Measurements from ENCODE around the gene KCNN1.

KCNN1 gene

DNA sequence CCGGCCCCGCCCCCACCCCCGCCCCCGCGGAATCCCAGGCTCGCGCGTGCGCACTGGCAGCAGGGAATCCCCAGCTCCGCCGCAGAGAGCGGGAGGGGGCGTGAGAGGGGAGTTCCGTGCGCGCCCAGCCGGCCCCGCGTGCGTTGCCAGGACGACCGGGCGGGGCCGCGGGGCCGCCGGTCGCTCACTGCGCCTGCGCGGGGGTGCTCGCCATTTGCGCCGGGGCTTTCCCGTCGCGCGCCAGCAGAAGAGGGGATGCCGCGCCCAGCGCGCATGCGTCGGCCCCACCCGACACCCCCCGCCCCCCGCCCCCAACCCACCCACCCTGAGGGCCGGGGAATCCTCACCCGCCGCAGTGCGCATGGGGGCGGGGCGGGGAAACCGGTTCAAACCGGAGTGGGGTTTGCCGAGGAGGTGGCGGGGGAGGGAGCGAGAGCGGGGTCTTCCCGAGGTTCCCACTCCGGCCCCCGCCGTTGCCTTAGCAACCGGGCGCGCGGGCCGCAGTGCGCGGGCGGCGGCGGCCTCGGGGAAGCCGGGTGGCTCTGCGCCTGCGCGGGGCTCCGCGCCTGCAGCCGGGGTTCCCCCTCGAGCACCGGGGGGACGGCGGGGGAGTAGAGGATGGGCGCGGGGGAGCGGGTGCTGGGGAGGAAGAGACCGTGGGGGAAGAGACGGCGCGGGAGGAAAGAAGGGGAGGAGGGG is 18.9 kb upstream of the KCNN1 start:
- peak; percentile 93 for DNase-seq

DNA sequence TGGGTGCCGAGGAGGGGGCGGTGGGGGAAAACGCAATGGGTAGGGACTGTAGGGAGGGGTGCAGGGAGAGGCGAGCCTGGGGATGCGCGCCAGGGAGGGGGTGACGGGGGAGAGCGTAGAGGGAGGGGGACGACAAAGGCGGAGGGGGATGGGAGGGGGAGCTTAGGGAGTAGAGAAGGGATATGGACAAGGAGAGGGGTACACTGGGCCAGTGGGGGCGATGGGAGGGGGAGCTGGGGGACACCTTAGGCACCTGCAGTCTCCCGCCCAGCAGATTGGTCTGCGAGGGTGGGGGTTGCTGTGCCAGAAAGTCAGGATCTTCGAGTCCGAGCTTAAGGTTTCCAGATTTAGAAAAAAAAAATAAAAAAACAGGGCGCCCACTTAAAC is 18.4 kb upstream of the KCNN1 start:
- DNase-seq = no peak

DNA sequence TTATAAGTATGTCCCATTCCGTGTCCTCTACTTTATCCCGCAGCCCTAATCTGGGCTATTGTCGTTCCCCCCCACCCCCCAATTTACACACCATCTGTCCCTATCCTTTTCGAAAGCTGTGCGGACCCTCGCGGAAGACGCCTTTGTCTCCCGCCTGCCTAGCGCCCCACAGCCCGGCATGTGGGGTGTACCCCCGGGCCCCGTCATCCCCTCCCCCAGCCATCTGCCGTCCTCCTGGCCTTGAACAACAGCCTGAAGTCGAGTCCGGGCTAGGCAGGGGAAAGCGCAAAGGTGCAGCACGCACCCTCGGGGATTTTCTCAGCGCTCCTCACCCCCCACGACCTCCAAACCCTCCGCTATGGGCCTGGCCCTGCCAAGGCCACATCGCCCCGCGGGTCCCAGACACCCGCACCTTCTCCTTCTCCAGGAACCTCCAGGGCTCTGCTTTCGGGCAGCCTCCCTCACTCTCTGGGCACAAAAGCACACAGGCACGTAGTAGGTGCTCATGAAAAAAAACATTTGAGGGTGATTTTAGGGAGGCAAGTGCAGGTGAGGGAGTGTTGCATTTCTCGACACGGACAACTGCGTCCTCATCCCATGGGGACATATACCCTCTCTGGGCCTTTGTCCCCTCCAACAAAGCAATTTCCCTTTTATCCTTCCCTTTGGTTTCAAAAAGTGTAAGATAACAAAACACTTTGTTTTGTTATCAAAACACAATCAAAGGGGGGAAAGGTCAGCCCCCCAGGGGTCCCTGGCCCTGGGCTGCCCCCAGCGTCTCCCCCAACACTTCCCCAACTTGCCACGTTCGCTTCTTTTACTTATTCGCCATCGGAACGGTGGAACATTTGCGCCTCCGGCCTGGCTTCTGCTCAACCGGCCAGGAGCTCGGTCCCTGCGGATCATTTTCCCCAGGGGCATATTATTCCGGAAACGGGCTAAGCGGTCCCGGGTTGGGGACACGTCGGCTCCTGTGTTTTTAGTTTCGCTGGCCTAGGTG is 17.7 kb upstream of the KCNN1 start:
- no peak for DNase-seq

DNA sequence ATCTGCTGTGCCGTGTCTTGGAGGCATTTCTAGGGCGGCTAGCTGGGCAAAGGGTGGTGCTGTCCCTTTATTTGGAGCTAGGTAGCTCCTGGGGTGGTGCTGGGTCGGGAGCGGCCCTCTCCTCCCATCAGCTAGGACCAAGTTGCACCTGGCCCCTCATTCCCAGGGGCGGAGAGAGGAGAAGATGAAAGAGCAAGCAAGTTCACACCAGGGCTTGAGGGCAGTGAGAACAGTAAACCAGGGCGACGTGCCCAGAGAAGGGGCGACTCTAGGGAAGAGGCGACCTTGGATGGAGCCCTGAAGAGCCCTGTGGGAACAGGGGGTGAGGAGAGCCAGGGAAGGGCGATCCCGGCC is 17.0 kb upstream of the KCNN1 start:
- no peak for DNase-seq

DNA sequence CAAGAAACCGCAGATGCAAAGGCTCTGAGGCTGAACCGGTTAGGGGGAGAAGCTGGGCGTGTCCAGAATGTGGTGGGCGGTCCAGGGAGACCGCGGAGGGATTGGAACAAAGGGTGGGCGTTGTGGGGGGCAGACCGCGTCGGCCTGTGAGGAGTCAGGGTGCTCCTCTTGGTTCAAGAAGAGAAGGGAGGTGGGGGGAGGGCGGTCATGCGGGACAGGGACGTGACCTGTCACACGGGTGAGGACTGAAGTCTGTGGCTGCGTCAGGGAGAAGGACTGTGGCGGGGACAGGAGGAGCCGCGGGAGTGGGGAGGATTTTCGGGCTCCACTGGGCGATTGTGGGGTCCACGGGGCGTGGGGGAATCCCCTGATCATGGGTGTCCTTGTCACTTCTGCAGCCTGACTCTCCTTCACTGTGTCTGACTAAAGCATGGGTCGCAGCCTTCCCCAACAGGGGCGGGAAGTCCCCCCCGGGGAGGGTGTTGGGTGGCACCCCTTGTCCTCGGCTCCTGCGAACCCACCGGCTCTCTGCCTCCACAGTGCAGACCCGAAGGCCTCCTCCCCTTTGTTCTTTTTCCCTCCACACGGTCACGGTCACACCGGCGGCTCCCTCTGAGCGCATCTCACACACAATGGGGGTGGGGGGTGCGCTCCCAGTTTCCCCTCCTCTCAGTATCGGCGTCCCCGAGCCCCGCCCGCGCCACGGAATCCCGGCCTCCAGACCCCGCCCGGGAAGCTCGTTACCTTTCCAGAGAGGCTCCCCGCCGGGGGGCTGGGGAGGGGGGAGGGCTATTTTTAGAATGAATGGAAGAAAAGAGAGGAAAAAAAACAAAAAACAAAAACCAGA is 16.4 kb upstream of the KCNN1 start:
- no peak for DNase-seq

DNA sequence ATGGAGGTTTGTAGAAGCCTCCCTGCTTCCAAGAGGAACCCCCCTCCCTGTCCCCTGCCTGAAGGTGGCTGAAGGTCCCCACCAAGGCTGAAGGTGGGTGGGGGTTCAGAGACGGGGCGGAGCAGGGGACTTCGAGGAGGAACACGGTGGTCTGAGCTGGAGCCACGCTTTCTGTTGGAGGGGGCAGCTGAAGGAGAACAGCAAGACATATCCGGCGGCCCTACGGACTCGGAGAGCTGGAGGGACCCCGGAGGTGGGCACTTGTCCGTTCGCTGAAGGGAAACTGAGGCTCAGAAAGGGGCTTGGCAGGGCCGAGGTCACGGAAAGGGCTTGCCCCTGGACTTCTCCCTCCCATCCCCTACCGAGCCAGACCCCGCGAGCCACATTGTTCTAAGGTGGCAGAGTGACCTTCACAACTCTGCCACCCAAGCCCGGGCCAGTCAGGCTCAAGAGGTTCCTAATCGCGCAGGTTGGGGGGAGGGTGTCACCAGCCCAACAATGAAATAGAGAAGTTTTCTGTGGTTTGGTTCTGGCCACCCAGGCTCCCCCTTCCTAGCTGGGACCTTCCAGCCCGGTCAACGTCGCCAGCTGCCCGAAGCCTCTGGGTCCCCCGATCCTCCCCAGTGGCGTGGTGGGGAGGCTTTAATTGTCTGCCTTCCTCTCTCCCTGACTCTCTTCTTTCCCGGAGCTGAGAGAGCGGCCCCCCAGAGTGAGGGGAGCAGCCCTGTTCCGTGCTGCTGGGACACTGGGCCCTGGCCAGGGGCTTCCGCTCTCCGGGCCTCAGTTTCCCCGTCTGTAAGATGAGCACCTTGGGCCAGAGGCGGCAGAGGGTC is 15.5 kb upstream of the KCNN1 start:
- no peak for DNase-seq

DNA sequence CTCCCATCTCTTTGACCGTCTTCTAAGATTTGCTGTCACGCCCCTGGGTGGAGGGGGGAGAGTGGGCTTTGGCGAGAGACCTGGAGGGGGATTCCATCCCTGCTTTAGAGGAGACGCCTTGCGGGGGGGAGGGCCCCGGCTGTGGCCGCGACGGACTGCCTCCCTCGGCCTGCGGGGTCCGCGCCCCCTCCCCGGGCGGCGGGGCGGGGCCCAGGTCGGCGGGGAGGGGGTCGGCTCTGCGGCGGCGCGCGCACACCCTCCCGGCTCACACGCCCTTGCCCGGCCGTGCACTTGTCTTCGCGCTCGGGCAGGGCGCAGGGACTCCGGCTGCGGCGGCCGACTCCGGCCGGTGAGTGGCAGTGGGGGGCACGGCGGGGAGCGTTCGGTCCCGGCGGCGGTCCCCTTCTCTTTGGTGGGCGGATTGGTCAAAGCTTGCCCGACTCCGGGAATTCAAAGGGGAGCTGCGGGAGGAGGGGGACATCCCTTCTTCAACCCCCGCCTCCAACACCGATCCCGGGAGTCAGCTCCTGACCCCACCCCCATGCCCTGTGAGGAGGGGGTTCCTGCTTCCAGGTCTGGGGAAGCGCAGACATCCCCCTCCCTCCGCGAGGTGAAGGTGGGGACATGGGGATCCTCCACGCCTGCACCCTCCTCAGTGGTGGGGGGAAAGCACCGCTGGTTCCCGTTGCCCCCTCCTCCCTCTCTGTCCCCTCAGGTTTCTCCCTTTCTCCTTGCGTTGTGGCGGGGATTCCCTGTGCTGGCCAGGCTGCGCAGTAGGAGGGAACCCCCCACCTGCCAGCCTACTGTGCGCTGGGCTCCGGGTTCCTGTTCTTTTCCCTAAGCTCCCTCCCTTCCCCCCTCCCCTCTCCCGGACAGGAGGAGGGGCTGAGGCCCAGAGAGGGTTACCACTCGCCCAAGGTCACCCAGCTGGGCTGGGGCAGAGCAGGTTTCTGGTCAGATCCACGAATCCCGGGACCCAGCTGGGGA is 14.6 kb upstream of the KCNN1 start:
- DNase-seq = no peak

DNA sequence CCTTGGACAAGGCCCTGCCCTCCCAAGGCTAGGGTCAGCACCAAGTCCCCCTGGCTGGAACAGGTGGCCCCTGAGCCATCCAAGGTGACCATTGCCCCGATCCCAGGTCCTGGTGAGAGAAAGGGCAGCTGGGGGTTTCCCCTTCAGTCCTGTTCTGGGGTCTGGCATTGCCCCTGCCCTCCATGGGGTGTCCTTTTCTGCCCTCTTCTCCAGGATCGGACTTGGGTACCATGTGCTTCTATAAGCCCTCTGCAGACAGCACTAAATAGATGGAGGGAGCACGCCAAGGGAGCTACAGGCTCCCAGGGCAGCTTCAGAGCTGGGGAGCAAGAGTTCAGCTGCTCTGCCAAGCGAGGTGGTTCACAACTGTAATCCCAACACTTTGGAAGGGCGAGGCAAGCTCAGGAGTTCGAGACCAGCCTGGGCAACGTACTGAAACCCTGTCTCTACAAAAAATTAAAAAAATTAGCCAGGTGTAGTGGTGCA is 13.5 kb upstream of the KCNN1 start:
- DNase-seq = no peak

DNA sequence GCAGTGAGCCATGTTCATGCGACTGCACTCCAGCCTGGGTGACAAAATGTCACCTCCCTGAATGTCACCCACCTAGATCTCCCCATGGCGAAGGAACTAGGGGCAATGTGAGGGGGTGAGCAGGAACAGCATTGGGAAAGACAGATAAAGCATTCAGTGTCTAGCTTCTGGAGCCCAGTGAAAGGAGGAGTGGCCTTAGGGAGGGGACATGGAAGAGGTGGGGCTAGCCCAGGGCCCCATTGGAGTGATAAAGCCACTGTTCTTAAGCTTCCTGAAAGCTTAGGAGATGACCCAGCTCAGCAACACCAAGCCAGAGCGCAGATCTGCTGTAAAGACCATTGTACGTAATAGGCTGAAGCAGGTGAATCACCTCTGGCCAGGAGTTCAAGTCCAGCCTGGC is 13.0 kb upstream of the KCNN1 start:
- no peak for DNase-seq

DNA sequence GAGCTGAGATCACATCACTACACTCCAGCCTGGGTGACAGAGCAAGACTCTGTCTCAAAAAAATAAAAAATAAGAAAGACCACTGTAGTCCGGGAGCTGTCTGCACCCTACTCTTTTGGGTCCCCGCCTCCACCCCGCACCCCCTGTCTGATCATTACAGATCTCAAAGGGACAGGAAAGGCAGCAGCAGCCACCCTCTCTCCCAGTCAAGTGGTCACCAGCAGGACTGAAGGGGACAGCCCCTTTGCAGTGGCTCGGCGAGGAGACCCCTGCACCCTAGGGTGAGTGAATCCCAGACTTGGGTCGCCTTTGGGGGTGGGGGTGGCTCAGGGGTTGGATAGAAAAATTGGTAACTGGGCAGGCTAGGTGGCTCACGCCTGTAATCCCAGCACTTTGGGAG is 12.5 kb upstream of the KCNN1 start:
- no peak for DNase-seq

DNA sequence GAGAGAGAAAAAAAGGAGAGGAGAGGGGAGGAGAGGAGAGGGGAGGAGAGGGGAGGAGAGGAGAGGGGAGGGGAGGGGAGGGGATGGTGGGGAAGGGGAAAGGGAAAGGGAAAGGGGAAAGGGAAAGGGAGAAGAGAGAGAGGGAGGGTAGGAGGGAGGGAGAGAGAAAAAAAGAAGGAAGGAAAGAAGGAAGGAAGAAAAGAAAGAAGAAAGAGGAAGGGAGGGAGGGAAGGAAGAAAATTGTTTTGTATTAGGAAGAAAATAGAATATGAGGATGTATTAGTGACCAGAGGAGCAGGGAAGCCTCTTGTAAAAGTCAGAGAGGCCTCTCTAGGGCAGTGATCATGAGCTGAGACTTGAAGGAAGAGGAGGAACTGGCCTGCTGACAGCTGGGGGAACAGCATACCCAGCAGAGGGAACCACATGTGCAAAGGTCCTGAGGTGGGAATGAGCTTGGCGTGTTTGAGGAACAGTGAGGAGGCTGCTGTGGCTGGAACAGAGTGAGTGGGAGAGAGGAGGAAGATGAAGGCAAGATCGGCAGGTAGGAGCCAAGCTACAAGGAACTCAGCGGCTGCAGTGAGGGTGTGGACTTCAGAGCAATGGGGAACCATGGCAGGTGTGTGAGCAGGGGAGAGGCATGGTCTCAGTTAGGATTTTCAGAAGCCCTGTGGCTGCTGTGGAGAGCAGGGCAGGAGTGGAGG is 9.6 kb upstream of the KCNN1 start:
- DNase-seq = no peak

DNA sequence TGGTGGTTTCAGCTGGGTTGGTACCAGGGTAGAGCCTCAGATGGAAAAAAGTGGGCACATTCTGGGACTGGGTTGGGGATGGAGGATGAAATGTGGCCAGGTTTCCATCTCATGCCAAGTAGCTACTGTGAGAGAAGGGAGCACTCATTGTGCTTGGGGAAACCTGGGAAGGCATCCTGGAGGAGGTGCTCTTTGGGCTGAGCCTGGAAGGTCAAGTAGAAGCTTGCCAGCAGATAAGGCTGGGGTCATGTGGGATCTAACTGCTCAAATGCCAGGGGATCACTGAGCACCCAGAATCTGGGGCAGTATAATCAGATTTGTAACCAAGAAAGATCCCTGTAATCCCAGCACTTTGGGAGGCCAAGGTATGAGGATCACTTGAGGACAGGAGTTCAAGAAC is 9.0 kb upstream of the KCNN1 start:
- no peak for DNase-seq

DNA sequence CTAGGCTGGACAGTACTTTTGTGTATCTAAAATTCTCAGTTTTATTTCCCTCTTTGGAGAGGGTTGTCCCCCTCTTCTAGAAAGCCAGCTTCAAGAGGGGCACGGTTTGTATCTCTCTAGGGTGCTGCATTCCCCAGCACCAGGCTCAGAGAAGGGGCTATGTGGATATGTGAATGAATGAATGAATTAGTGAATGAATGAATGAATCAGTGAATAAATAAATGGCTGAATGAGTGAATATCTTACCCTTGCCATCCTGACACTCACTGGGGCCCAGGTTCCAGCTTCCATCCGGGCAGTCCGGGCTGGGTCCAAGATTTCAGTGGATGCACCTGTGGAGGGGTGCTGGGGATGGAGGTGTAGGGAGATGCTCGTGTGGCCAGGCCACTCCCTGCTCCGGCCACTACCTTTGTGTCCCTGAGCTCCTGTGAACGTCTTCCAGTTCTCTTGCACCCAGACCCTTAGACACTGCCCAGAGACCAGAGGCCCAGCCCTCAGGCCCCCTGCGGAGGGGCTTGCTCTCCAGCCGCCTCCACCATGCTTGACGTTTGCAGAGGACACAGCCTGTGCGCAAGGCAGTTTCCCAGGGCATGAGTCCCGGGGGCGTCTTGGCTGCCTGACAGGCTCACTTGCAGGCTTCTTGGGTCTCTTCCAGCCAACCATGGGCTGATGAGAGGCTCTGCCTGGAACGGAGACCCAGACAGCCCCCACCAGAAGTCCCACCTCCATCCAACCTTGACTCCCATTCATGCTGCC is 2.8 kb upstream of the KCNN1 start:
- DNase-seq = no peak

DNA sequence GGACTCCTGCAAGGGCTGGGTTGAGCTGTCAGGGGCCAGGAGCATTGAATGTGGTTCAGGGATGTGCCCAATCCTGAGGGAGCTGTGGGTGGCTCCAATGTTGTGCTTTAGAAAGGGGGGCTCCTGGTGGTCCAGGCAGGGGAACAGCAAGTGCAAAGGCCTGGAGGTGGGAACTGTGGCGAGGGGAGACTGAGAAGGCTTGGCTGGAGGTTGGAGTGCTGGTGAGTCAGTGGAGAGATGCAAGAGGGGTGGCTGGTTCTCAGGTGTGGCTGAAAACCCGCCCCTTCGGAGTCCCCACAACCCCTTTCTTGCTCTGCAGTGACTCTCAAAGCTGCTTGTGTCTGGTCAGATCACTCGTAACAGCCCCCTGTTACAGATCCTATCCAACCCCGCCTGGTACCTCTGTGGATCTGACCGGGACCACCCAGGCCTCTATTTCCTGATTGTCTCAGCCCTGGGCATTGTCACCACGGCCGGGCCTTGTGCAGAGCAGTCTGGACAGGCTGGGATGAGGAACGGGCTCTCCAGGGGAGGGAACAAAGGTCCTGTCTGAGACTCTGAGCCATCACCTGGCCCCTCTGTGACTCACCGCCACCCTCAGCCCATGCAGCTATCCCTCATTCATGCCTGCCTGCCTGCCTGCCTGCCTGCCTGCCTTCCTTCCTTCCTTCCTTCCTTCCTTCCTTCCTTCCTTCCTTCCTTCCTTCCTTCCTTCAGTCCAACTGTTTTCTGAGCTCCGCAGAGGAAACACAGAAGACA is 1.4 kb upstream of the KCNN1 start:
- DNase-seq = no peak

DNA sequence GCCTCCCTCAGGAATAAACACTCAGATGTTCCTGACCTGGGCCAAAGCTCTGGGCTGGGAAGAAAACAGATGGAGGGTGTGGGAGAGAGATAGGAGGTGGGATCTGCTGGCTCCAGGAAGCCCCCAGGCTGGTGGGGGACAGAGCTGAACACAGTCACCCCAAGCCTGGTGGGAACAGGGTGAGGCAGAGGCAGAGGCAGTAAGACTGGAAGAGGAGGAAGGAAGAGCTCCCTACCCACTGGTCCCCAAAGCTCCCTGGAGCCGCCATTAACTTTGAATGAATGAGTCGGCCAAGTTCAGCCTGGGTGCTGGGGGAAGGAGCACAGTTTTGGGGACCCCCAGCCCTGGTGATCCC is 801 bp upstream of the KCNN1 start:
- no peak for DNase-seq

DNA sequence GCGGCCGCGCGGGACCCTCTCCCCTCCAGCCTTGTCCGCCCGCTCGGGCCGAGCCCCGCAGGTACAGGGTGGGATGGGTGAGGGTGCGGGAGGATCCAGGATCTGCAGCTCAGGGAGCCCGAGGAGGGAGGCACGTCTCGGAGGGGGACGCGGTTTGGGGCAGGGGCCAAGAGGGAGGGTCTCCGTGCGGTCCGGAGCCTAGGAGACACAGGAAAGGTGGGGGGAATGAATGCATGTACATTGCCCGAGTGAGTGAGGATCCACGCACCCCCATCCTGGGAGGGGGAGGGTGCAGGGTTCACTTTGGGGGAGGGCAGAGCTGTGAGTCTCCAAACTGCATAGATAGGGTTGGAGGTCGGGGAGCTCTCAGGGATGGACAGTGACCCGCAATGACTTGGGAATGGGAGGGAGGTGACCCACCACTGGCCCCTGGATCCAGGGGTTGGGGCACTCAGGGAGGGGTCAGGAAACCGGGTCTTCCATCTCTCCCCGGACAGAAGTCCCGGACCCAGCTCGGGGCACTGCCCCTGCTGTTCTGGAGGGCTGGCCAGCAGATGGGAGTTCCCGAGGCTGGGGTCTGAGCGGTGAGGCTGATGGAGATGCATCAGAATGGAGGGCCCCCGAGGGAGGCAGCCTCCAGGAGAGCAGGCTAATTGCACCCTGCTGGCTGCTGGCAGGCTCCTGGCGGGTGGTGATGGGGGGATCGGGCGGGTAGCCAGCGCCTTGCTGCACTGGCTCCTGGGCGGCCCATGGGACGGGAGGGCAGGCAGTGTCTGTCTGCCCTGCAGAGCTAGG is 547 bp downstream of the KCNN1 start:
- no peak for DNase-seq

DNA sequence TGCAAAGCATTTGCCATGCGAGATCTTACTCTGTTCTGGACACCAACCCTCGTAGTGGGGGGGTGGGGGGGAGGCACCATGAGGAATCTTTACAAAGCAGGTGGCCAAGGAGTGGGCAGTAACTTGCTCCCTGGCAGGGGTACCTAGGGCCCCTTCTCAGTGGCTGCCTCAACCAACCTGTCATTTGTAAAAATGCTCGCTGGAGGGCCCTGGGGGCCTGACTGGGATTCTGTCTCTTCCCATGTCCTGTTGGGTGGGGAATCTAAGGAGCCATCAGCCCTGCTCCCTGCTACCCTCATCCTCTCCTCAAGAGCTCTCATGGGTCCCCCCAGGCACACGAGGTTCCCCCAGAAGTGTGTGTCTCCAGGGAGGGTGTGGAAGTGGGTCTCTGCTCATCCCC is 1.5 kb downstream of the KCNN1 start:
- no peak for DNase-seq
